ENCODE measurements around the gene ZNF396.

DNA sequence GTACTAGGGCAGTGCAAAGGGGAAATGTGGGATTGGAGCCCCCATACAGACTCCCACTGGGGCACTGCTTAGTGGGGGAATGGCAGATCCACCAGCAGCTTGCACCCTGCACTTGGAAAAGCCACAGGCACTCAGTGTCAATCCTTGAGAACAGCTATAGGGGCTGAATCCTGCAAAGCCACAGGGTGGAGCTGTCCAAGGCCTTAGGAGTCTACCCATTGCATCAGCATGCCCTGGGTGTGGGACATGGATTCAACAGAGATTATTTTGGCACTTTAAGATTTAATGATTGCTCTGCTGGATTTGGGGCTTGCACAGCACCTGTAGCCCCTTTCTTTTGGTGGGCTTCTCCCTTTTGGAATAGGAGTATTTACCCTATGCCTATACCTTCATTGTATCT lies 24.4 kb downstream of the ZNF396 start:
- no peak for TF ChIP-seq POLR2A (IDR thresholded peaks at IDR 0.05)
- TF ChIP-seq, protein P1, sequence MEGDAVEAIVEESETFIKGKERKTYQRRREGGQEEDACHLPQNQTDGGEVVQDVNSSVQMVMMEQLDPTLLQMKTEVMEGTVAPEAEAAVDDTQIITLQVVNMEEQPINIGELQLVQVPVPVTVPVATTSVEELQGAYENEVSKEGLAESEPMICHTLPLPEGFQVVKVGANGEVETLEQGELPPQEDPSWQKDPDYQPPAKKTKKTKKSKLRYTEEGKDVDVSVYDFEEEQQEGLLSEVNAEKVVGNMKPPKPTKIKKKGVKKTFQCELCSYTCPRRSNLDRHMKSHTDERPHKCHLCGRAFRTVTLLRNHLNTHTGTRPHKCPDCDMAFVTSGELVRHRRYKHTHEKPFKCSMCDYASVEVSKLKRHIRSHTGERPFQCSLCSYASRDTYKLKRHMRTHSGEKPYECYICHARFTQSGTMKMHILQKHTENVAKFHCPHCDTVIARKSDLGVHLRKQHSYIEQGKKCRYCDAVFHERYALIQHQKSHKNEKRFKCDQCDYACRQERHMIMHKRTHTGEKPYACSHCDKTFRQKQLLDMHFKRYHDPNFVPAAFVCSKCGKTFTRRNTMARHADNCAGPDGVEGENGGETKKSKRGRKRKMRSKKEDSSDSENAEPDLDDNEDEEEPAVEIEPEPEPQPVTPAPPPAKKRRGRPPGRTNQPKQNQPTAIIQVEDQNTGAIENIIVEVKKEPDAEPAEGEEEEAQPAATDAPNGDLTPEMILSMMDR (IDR thresholded peaks at IDR 0.05), result no peak
